Bronchial epithelial cell (primary cell): ENCODE measurements around the gene RLF. TPM values are rescaled to one million over a fixed set of nuclear protein-coding genes. Genes with fewer than 3 reads are reported as not detected.

Experiments
- DNase-seq: peaks from one replicate; pipeline ENCODE4 v3.0.0-alpha.2; 2010; ENCODE audit warnings: low read depth
- FAIRE-seq: peaks from 2 replicates; lab custom pipeline; 2011; peaks lifted over from hg19 to GRCh38; lab: Jason Lieb, UNC
- H3K27me3 ChIP-seq: 2 replicates; pipeline ENCODE4 v1.5.1; 2011; ENCODE audit warnings: low read length; ENCODE audit not compliant: control insufficient read depth, insufficient read depth
- H3K36me3 ChIP-seq: 2 replicates; pipeline ENCODE4 v1.5.1; 2011; ENCODE audit warnings: low read length; ENCODE audit not compliant: control insufficient read depth, insufficient read depth
- H3K4me3 ChIP-seq: 2 replicates; pipeline ENCODE4 v1.5.1; 2011; ENCODE audit warnings: mild to moderate bottlenecking, low read depth, low read length, control low read depth
- total RNA-seq: library from RNA; depleted of rRNA; stranded (reverse); fragments of >200 nt; gene quantifications from 2 replicates; pipeline ENCODE4 v1.2.1, GENCODE V29; 2014
- TF ChIP-seq, protein P1 (sequence below): IDR thresholded peaks from 2 replicates; pipeline ENCODE4 v1.5.1; 2011; ENCODE audit warnings: mild to moderate bottlenecking, moderate library complexity, low read length, control low read depth, inconsistent platforms; ENCODE audit not compliant: insufficient read depth, severe bottlenecking

RLF gene
- total RNA-seq, 1 donor from 2014 or later, result 26.9 TPM

GRCh38 chr1:40270152-40270834 lies 109.1 kb downstream of the RLF start:
- FAIRE-seq, result no peak
- peaks cover 6% of the 10 kb centered on the region for H3K36me3 ChIP-seq

GRCh38 chr1:40272653-40273213 lies 111.5 kb downstream of the RLF start:
- Histone ChIP-seq H3K36me3 (peaks cover 6% of the 10 kb centered on the region), H3K27me3 (no peaks in the 10 kb centered on the region), H3K4me3 (no peak overlapping the region)
- TF ChIP-seq, protein P1, sequence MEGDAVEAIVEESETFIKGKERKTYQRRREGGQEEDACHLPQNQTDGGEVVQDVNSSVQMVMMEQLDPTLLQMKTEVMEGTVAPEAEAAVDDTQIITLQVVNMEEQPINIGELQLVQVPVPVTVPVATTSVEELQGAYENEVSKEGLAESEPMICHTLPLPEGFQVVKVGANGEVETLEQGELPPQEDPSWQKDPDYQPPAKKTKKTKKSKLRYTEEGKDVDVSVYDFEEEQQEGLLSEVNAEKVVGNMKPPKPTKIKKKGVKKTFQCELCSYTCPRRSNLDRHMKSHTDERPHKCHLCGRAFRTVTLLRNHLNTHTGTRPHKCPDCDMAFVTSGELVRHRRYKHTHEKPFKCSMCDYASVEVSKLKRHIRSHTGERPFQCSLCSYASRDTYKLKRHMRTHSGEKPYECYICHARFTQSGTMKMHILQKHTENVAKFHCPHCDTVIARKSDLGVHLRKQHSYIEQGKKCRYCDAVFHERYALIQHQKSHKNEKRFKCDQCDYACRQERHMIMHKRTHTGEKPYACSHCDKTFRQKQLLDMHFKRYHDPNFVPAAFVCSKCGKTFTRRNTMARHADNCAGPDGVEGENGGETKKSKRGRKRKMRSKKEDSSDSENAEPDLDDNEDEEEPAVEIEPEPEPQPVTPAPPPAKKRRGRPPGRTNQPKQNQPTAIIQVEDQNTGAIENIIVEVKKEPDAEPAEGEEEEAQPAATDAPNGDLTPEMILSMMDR, result no peak
- no peak for DNase-seq
- FAIRE-seq, result no peak

More at GRCh38 chr1:40270152-40270834, 109.1 kb downstream of the RLF start:
- Histone ChIP-seq H3K4me3 (no peak overlapping the region), H3K27me3 (no peaks in the 10 kb centered on the region)
- DNase-seq, result peak; percentile 90
- TF ChIP-seq, protein P1, result no peak

DNA sequence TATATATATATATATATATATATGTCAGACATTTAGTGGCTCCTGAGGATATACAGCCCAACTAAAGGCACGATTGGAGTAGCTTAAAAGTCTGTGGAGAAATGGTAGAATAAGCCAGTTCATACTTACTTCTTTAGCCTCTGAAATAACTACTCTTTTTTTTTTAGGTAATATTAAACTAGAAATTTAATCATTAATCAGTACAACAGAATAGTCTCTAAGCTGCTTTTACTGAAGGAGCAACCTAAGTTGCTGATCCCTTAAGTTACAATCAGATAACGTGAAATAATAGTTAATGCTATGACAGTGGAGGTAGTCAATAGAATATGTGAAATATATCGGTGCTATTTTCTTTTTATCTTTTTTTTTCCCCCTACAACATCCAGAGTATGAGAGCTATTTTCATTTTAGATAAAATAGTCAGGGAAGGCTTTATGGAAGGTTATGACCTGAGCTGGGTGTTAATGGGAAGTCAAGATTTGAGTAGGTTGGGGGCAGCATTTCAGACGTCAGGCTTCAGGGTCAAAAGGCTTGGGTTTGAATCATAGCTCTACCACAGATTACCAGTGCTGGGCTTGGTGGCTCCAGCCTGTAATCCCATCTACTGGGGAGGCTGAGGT lies 112.5 kb downstream of the RLF start:
- Histone ChIP-seq H3K4me3 (no peak overlapping the region), H3K36me3 (peaks cover 4% of the 10 kb centered on the region), H3K27me3 (no peaks in the 10 kb centered on the region)
- DNase-seq, result no peak
- no peak for FAIRE-seq
- TF ChIP-seq, protein P1, result no peak

DNA sequence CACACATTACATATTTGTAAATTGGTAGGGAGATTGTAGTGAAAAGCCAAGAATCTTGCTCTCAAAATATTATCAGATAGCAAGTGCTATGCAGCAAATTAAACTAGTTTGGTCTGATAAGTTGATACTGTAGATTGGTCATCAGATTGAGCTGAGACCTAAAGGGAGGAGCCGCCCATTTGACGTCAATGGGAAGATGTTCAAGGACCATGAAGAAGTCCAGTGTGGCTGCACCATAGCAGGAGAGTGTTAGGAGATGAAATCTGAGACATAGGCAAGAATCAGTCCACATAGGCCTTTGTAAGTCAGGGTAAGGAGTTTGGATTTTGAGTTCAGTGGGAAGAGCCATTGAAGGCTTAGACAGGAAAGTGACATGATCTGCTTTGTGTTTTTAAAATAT lies 113.1 kb downstream of the RLF start:
- H3K27me3 ChIP-seq, result no peaks in the 10 kb centered on the region
- H3K36me3 ChIP-seq, result peaks cover 4% of the 10 kb centered on the region
- TF ChIP-seq, protein P1, result no peak
- H3K4me3 ChIP-seq, result no peak overlapping the region
- DNase-seq (no peak), FAIRE-seq (no peak)

GRCh38 chr1:40276122-40276521 lies 114.9 kb downstream of the RLF start:
- TF ChIP-seq, protein P1, result no peak
- no peaks in the 10 kb centered on the region for H3K27me3 ChIP-seq
- FAIRE-seq, result no peak
- no peak overlapping the region for H3K4me3 ChIP-seq
- DNase-seq, result no peak
- peaks cover 3% of the 10 kb centered on the region for H3K36me3 ChIP-seq
